Hepatocyte (in vitro differentiated cells): ENCODE data around the gene KCNJ12. TPM values are rescaled to one million over a fixed set of nuclear protein-coding genes. Genes with fewer than 3 reads are reported as not detected.
"Not testable (repeated sequence)": the region's sequence is repeated elsewhere in the genome, so short reads cannot be mapped to it uniquely, and the experiment has no call there.

Experiments used
- DNase-seq: peaks from one replicate; pipeline ENCODE4 v3.0.0-alpha.2; 2016; ENCODE audit warnings: low spot score
- H2AFZ ChIP-seq: fragments of 200-600 bp; sonication (generic); 2 replicates; pipeline ENCODE4 v1.6.0; 2016; ENCODE audit warnings: antibody characterized with exemption, mild to moderate bottlenecking
- H3K27ac ChIP-seq: fragments of 200-600 bp; sonication (generic); 2 replicates; pipeline ENCODE4 v1.5.1; 2016; ENCODE audit warnings: mild to moderate bottlenecking
- H3K27me3 ChIP-seq: fragments of 200-600 bp; sonication (generic); 2 replicates; pipeline ENCODE4 v1.6.1; 2016
- H3K36me3 ChIP-seq: fragments of 200-600 bp; sonication (generic); replicated peaks from 2 replicates; pipeline ENCODE4 v1.5.1; 2016; ENCODE audit warnings: low read depth; ENCODE audit not compliant: insufficient read depth
- H3K4me1 ChIP-seq: fragments of 200-600 bp; sonication (generic); 2 replicates; pipeline ENCODE4 v1.5.1; 2016; ENCODE audit warnings: mild to moderate bottlenecking, moderate library complexity; ENCODE audit not compliant: insufficient read depth
- H3K4me2 ChIP-seq: fragments of 200-600 bp; sonication (generic); 2 replicates; pipeline ENCODE4 v1.6.0; 2016
- H3K4me3 ChIP-seq: fragments of 200-600 bp; sonication (generic); 2 replicates; pipeline ENCODE4 v1.5.1; 2016; ENCODE audit warnings: mild to moderate bottlenecking
- H3K79me2 ChIP-seq: fragments of 200-600 bp; sonication (generic); 2 replicates; pipeline ENCODE4 v1.6.0; 2017; ENCODE audit warnings: mild to moderate bottlenecking
- H3K9me2 ChIP-seq: fragments of 200-600 bp; sonication (generic); replicated peaks from 2 replicates; pipeline ENCODE4 v1.6.0; 2017; ENCODE audit warnings: mild to moderate bottlenecking; ENCODE audit not compliant: insufficient read depth
- H3K9me3 ChIP-seq: fragments of 200-600 bp; sonication (generic); 2 replicates; pipeline ENCODE4 v1.5.1; 2016; ENCODE audit warnings: low read depth, mild to moderate bottlenecking
- H4K20me1 ChIP-seq: fragments of 200-600 bp; sonication (generic); 2 replicates; pipeline ENCODE4 v1.6.0; 2016; ENCODE audit warnings: mild to moderate bottlenecking; ENCODE audit not compliant: insufficient read depth, poor library complexity, severe bottlenecking
- WGBS: methylation state at CpG from one replicate; pipeline ENCODE4 v1.1.6; 2016; ENCODE audit warnings: low lambda C conversion rate; ENCODE audit errors: missing lambda C conversion rate; 5-methylcytosine and 5-hydroxymethylcytosine counted together
- polyA plus RNA-seq: library from polyadenylated mRNA; unstranded; fragments of >200 nt; fragmentation: Nextera tagmentation; extraction: Ambion mirVana; gene quantifications from 2 replicates; pipeline ENCODE4 v1.2.1, GENCODE V29; 2016
- total RNA-seq: library from RNA; depleted of rRNA; stranded (reverse); fragments of >200 nt; gene quantifications from 2 replicates; pipeline ENCODE4 v1.2.3, GENCODE V29; 2014

Gene KCNJ12
- total and polyA plus RNA-seq, 2 experiments from 2014 or later, result 0.15 to 0.73 TPM

DNA sequence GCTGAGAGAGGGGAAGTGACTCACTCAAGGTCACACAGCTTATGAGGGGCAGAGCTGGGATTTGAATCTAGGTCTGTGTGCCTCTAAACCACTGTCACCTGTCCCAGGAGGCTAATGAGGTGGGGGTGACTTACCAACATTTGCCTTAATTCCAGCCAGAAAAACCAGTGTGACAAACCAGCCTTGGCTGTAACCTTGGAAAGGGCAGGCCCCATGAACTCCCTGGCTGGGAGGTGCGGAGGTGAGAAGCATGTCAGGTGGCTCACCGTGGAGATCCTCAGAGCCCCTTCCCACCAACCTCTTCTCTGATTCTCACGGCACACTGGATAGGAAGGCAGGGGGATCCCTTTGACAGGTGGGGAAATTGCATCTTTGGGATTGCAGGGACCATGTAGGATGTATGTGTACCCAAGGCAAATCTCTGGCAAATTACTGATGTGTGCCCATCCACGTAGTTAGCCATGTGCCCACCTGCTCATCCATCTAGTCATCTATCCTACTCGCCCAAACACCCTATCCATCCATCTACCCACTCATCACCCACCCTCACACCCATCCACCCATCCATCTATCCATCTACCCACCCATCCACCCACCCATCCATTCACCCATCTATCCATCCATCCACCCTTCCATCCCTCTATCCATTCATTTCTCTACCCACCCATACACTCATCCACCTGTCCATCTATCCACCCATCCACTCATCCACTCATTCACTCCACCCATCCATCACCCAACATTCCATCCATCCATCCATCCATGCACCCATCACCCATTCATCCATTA is 30.7 kb downstream of the KCNJ12 start:
- 59% methylated on average over 5 of the region's 5 CpGs for WGBS
- H2AFZ ChIP-seq, result not testable (repeated sequence)

DNA sequence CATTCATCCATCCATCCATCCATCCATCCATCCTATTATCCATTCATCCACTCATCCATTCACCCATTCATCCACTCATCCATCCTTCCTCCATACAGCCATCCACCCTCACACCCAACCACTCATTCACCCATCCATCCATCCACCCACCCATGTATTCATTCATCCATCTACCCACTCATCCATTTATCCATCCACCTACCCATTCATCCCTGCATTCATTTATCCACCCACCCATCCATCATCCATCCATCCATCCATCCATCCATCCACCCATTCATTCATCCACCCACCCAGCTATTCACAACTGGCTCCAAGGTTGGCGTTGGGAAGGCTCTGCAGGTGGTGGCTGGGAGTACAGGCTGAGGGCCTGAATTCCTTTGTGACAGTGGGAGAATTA is 31.6 kb downstream of the KCNJ12 start:
- not testable (repeated sequence) for H3K9me3 ChIP-seq, DNase-seq, H3K4me1 ChIP-seq, H3K4me3 ChIP-seq, H3K27me3 ChIP-seq, H3K9me2 ChIP-seq, H3K79me2 ChIP-seq, H3K27ac ChIP-seq, H4K20me1 ChIP-seq, H3K36me3 ChIP-seq, H2AFZ ChIP-seq, H3K4me2 ChIP-seq
- 80% methylated on average over 1 of the region's 1 CpG for WGBS

More for the DNA sequence above, 30.7 kb downstream of the KCNJ12 start:
- not testable (repeated sequence) for H3K9me3 ChIP-seq, H3K79me2 ChIP-seq, DNase-seq, H3K36me3 ChIP-seq, H3K4me1 ChIP-seq, H3K27ac ChIP-seq, H4K20me1 ChIP-seq, H3K4me2 ChIP-seq, H3K27me3 ChIP-seq, H3K9me2 ChIP-seq, H3K4me3 ChIP-seq

DNA sequence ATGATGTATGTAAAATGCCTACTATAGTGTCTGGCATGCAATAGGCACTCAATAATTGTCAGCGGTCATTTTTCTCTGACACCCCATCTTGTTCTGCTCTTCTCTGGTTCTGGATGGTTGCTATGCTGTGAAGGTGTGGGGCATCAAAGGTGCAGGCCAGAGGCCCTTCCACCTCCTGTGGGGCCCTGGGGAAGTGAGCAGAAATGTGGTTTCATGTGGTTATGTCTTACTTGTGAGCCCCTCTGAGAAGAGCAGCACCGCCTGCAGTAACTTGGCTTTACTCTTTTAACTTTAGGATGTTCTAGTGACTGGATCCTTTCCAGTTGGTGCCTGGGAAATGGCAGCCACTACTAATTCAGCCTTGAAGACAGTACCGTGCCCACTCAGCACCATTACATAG is 32.1 kb downstream of the KCNJ12 start:
- not testable (repeated sequence) for H3K4me2 ChIP-seq, H2AFZ ChIP-seq, H4K20me1 ChIP-seq, DNase-seq, H3K27me3 ChIP-seq, H3K27ac ChIP-seq, H3K9me3 ChIP-seq, H3K9me2 ChIP-seq, H3K79me2 ChIP-seq, H3K4me3 ChIP-seq, H3K4me1 ChIP-seq, H3K36me3 ChIP-seq
- WGBS, result 73% methylated on average over 3 of the region's 3 CpGs

DNA sequence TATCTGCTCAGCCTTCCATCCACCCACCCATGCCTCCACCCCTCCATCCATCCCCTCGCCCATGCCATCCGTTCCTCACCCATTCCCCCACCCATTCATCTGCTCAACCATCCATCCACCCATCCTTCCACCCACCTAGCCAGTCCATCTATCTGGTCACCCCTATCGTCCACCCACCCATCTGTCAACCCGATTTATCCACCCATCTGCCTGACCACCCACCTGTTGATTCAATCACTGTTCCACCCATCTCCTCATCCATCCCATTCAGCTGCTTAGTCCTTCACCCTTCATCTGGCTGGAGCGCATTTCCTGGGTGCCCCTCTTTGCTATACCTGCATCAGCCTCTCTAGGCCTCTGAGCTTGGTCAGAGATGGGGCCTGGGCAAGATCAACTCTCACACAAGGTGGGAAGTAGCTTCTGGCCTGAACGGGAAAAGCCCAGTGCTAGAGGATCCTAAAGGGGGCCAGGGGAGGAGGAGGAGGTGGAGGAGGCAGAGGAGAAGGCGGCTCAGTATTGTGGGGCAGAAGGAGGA is 32.7 kb downstream of the KCNJ12 start:
- H3K9me3 ChIP-seq, H3K4me2 ChIP-seq, H3K79me2 ChIP-seq, DNase-seq, H4K20me1 ChIP-seq, H3K9me2 ChIP-seq, H3K4me3 ChIP-seq, H3K36me3 ChIP-seq, H3K27ac ChIP-seq, H3K27me3 ChIP-seq, H3K4me1 ChIP-seq, H2AFZ ChIP-seq: not testable (repeated sequence)
- 74% methylated on average over 7 of the region's 7 CpGs for WGBS

DNA sequence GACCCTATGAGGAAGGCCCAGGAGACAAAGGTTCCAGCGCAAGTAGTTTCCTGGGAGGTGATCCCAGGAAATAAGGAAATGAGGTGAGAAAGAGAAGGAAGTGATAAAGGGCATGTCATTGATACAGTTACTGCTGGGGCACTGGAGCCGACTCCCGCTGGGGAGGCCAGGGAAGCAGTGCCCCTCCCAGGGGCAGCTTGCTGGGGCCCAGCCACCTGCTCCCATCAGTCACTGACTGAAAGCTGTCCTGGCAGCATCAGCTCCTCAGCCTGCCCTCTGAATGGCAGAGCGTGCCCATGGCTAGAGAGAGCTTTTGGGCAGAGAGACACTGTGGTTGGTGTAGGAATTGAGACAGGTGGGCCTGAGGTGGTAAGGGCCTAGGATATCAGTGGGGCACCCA is 33.2 kb downstream of the KCNJ12 start:
- not testable (repeated sequence) for H3K27ac ChIP-seq

DNA sequence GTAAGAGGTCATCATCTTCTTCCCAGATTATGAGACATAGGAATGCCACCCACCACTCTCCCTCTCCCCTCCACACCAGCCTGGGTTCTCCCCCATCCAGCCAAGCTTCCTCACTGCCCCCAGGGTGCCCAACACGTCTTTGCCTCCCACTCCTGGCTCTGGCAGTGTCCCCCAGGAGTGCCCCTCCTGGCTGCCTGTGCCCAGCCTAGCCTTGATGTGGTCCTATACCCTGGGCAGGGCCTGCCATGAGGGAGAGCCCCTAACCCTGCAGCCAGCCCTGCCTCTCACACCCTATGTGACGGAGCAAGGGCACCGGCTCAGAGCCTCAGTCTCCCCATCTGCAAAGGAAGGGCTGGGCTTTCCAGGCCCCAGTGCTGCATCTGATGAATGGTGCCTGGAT is 33.8 kb downstream of the KCNJ12 start:
- not testable (repeated sequence) for H3K36me3 ChIP-seq, H2AFZ ChIP-seq
- WGBS, result 90% methylated on average over 3 of the region's 3 CpGs

More for the DNA sequence above, 33.2 kb downstream of the KCNJ12 start:
- not testable (repeated sequence) for H3K4me1 ChIP-seq, H3K4me2 ChIP-seq, DNase-seq, H3K9me3 ChIP-seq, H2AFZ ChIP-seq, H3K27me3 ChIP-seq, H3K36me3 ChIP-seq, H3K4me3 ChIP-seq, H3K79me2 ChIP-seq, H3K9me2 ChIP-seq, H4K20me1 ChIP-seq
- WGBS, result 66% methylated on average over 4 of the region's 4 CpGs

DNA sequence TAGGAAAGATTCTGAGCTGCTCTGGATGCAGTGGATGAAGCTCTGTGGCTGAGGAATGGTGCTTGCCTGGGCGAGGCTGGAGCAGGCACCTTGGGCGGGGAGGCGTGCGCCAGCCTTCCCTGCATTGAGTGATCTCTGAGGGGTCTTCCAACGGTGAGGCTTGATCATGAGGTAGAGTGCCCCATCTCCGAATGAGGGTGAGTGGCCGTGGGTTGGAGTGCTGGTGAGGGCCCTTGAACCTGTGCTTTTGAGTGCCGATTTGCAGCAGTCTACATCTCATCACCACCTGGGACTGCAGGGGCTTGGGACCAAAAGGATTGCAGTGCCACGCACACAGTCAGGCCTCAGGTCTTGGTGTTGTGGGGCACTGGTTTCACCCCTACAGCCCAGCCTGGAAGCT is 34.2 kb downstream of the KCNJ12 start:
- not testable (repeated sequence) for DNase-seq, H3K79me2 ChIP-seq, H3K4me2 ChIP-seq, H3K9me2 ChIP-seq, H2AFZ ChIP-seq, H3K27me3 ChIP-seq, H3K9me3 ChIP-seq, H4K20me1 ChIP-seq, H3K27ac ChIP-seq, H3K4me1 ChIP-seq, H3K36me3 ChIP-seq, H3K4me3 ChIP-seq
- 80% methylated on average over 9 of the region's 9 CpGs for WGBS

More for the DNA sequence above, 33.8 kb downstream of the KCNJ12 start:
- H3K9me2 ChIP-seq, H3K9me3 ChIP-seq, H3K4me1 ChIP-seq, DNase-seq, H3K27me3 ChIP-seq, H3K27ac ChIP-seq, H3K4me3 ChIP-seq, H3K4me2 ChIP-seq, H3K79me2 ChIP-seq, H4K20me1 ChIP-seq: not testable (repeated sequence)

DNA sequence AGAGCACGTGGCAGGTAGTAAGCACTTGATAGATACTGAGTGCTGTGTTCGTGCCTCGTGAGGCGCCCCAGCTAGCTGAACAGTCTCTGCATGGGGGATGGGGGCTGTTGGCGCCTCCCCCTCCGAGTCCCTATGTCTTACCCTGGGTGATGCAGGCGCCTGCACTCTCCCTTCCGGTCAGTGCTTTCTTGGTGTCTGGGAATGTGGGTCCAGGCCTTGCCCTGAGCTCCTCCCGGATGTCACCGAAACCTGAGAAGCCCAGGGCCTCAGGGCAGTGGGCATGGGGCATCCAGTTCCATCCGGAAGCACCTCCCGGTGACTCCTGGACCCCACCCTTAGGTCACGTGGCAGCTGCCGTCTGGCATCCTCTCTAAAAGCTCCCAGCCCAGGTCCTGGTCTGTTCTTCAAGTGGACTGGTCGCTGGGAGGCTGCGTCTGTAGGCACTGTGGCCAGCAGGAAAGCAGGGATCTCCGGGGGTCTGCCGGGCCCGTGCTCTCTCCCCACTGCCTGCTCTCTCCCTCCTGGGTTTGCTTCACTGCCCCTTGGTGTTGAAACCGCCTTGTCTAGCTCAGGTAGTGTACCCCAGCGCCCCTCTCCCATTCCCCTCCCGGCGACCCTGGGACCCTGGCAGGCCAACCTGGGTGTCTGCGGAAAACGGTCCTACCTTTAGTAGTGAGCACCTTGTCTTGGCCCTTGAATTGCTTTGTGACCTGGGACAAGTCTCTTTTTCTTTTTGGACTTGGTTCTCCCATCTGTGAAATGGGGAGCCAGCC is 34.9 kb downstream of the KCNJ12 start:
- H3K9me2 ChIP-seq, DNase-seq: not testable (repeated sequence)
- WGBS, result 73% methylated on average over 20 of the region's 25 CpGs

More for the DNA sequence above, 34.9 kb downstream of the KCNJ12 start:
- not testable (repeated sequence) for H2AFZ ChIP-seq, H3K36me3 ChIP-seq, H3K79me2 ChIP-seq, H3K27ac ChIP-seq, H3K27me3 ChIP-seq, H4K20me1 ChIP-seq, H3K4me3 ChIP-seq, H3K4me2 ChIP-seq, H3K4me1 ChIP-seq, H3K9me3 ChIP-seq
